Activated CD8-positive, alpha-beta memory T cell treated with anti-CD3 and anti-CD28 coated beads for 48 hours (primary cell): ENCODE results near the gene CRIP2.

Experiments
- DNase-seq, 3 experiments: peaks; one replicate each; pipeline ENCODE4 v3.0.0-alpha.2; 2020; ENCODE audit warnings: low read depth in 2 of 3, low spot score in 2 of 3

The CRIP2 gene

DNA sequence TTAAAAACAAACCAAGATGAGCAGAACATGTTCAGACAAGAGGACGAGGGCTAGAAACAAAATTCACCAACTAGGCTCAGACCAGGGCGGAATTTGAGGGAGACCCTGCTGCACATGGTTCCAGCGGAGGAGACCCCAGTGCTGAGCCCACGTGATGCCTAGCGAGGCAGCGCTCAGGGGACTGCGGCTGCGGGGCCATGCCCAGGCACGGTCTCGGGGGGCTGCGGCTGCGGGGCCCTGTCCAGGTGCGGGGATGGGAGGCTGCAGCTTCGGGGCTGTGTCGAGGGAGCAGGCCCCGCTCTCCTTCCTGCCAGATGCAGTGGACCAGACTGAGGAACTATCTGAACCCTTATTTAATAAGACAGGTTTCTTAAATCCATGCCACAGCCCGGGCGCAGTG is 12.7 kb upstream of the CRIP2 start:
- DNase-seq, result no peak

DNA sequence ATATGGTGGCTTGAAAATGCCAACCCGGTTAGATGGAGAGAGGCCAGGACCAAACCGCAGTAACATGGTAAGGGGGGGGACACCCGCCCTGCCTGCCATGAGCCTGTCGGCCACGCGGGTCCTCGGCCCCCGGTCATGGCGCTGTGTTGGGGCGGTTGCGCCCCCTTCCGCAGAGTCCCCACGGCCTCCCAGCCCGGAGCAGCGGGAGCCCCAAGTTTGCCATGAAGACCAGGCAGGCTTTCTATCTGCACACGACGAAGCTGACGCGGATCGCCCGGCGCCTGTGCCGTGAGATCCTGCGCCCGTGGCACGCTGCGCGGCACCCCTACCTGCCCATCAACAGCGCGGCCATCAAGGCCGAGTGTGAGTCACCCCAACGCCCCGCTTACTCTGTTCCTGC is 10.1 kb upstream of the CRIP2 start:
- DNase-seq, result no peak

DNA sequence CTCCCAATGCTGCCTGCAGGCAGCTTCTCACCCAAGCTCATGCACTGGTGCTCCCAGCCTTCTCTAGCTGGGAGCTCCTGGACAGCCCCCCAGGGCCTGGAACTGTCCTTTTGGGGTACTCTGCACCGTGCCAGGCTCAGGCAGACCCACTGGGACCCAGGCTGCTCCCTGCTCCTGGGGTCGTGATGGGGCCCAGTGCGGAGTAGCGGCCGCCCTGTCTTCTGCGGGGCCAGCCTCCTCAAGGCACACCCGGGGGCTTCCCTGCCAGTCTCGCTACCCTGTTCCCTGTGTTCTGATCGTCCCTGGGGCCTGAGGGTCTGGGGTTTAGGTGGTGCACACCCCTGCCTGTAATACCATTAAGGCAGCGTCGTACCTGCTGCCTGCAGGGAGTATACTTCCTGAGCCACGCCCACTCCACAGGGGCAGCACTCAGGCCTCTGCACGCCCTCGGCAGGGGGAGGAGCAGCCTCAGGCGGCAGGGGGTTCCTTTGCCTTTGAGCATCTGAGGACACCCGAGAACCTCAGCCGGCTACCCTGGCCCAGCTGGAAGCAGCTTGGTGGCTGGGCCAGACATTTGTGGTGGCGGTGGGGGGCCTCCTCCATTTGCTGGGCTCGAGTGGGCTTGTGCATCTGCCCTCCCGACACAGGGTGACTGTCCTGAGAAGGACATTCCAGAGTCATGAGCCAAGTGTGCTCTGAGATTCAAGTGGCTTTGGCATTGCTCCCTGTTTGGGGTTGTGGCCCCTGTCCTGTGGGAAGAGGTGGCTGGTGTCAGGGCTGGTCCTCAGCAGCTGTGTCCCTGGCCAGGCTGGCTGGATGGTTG is 9.2 kb upstream of the CRIP2 start:
- DNase-seq, result no peak

DNA sequence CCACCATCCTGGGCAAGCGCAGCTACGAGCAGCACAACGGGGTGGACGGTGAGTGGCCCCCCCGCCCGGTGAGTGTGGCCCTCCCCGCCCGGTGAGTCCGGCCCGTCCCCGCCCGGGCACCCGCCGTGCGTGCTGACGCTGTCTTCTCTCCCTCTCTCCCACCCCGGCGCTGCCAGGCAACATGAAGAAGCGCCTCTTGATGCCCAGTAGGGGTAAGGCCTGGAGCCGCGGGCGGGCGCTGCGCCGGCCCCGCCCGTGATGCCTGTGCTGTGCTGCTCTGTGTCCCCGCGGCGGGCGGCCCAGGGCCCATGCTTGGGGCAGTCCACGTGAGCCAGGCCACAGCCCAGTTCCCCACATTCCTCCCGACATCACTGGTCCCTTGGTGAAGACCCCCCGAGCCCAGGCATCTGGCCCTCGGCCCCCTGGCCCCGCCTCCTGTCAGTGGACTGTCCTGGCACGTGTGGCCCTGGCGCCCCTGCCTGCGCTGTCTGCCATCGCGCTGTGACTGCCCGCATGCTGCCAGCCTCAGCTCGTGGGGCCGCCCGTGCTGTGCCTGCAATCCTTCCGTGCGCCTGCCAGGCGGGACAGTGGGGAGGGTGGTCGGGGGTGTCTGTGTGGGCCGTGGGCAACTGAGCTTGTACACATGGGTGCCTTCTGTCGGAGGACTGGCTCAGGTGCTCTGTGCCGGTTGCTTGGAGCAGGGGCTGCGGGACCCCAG is 7.9 kb upstream of the CRIP2 start:
- no peak for DNase-seq

DNA sequence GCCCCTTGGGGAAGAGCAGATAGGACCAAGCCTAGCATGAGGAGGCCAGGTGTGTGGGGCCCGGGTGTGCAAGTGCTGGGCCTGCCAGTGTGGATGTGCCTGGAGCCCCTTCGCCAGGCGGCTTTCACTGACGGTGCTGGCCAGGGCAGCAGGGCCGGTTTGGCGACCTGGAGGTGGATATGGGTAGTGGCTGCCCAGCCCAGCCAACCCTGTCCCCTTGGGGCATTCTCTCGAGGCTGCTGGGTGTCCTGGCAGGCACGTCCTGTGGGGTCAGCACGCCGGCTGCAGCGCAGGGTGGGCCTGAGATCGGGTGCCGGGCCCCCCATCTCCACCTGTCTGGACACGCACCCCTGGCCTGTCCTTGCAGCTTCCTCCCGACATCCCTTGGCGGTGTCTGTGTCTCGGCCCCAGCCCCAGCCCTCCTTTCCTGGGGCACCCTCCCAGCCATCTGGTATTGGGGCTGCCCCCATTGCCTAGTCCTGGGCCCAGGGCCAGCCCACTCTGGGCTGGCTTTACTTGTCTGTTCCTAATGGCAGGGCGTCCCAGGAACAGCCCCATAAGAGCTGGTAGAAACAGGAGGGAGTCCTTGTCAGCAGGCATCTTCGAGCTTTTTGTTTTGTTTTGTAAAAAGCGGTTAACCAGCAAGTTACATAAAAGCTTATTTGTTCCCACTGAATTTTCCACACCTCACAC is 7.2 kb upstream of the CRIP2 start:
- DNase-seq, result no peak

DNA sequence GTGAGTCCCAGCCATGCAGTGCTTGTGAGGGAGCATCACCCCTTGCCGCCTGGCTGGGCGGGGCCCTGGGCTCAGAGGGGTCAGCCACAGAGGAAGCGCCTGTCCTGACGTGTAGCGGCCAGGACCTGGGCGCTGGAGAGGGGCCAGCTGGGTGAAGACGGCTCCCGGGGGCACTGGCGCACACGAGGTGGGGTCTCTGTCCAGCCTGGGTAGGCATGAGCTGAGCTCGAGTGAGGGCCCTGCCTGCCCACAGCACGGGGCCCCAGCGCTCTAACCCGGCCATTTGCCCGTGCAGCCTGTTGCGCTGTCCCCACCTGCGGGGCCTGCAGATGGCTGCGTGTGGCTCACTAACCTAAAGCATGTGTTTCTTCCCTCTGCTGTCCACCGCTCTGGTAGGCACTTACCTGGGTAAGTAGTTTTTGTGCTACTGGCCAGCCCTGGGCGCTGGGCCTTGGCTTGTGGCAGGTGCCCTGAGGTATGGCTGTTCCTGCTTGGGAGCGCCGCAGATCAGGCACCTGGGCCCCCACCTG is 6.6 kb upstream of the CRIP2 start:
- no peak for DNase-seq

DNA sequence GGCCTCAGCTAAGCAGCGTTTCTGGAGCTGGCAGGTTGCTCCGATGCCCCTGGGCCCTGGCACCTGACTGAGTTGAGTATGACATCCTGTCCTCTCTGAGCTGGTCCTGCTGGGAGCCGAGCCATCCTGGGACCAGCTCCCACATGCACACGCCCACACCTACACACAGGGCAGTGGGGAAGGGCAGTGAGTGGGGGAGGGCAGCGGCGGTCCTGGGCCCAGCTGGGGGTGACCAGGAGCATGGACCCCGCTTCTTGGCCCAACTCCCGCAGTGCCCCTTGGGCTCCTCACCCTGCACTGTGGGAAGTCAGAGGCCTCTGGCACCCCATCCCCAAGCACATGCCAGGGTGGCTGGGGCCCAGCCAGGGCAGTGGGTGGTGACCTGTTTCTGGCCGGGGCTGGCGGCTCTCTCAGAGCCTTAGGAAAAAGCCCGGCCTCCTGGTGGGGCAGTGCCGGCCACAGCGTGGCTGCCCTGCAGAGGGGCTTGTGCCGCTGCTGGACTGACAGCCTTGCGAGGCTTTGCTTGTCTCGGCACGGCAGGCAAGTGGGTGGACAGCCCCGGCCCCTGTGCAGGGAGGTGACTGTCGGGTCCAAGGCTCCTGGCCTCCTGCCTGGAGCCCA is 5.9 kb upstream of the CRIP2 start:
- no peak for DNase-seq

DNA sequence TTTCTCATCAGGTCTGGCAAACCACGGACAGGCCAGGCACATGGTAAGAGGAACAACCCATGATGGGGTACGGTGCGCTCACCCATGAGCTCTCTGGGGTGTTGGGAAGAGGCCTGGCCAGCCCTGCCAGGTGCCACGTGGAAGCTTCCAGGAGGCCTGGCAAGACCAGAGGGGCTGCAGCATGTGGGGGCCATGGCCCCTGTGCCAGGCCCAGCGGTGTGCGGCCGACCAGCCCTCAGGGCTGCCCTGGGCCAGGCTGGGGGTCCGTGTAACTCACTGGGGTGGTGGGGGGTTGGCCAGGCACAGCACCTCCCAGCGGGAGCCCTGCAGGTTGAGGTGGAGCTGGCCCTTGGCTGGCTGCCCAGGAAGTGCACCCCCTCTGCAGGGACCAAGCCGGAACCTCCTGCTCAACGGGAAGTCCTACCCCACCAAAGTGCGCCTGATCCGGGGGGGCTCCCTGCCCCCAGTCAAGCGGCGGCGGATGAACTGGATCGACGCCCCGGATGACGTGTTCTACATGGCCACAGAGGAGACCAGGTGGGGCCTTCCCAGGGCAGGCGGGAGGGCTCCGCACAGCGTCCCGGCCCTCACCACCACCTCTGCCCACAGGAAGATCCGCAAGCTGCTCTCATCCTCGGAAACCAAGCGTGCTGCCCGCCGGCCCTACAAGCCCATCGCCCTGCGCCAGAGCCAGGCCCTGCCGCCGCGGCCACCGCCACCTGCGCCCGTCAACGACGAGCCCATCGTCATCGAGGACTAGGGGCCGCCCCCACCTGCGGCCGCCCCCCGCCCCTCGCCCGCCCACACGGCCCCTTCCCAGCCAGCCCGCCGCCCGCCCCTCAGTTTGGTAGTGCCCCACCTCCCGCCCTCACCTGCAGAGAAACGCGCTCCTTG is 4.9 kb upstream of the CRIP2 start:
- no peak for DNase-seq

DNA sequence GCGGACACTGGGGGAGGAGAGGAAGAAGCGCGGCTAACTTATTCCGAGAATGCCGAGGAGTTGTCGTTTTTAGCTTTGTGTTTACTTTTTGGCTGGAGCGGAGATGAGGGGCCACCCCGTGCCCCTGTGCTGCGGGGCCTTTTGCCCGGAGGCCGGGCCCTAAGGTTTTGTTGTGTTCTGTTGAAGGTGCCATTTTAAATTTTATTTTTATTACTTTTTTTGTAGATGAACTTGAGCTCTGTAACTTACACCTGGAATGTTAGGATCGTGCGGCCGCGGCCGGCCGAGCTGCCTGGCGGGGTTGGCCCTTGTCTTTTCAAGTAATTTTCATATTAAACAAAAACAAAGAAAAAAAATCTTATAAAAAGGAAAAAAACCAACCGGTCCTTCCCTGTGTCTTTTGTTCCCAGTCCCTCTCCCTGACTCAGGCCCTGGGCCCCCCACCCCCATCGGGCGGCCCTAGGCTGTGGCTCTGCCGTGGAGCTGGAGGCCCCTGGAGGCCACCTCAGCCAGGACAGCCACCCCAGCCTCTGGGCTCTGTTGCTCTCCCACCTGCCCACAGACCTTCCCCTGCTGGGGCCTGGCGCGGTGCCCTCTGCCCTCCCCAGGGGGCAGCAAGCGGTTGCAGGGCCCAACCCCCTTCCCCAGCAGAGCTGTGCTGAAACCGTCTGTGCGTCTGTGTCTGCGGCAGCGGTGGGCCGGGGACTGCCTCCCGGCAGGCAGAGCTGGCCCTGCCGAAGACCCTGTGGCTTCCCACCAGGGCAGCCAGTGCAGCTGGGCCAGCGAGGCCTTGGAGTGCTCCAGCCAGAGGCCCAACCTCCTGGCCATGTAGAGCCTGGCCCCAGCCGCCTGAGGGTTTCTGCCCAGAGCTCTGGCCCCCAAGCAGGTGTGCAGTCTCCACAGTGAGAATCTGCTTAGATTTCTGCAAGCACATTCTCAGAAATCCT is 4.0 kb upstream of the CRIP2 start:
- no peak for DNase-seq

DNA sequence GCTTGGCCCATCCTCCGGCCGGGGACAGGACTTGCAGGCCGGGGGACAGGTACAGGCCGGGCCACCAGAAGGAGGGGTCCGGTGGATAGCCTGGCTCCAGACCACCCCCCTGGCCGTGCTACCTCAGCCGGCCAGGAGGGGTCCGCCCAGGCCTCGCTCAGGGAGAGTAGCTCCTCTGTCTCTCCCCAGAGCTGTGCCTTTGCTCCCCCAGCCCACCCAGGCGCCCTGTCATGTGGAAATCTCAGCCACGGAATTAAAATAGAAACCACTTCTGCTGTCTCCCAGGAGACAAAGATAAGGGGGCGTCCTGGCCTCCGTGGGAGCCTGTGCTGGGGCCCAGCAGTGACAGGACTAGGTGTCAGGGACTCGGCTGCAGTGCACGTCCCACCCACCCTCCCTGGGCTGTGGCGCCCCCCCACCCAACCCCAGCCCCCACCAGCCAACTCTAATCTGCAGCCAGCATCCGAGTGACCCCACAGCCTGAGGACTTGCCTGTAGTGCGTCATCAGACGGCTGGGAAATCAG is 3.3 kb upstream of the CRIP2 start:
- no peak for DNase-seq

DNA sequence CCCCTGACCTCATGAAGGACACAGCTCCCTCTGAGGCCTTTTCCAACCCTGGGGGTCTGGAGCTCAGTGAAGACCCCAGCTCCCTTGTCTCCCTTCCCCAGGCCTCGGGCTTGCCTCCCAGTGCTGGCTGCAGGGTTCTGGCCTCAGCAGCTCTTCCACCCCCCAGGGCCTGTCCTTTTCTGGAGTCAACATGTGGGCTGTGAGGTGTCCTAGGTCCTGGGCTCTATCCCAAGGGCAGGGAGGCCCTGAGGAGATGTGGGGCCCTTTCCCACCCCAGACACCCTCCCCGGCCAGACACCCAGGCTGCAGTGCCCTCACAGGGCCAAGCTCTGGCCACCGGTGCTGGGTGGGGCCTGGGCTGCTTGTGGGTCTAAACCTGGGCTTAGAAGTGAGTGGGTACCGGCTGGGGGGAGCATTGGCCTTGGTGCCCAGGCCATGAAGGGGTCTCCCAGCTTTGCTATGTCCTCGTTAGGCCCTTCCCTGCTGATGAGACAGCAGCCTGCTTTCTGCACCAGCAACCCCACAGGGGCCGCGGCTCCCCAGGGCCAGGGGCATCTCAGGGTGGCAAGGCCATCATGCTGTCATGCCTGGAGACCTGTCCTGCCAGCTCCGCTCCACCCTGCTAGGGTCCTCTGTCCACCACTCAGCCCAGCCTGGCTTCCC is 2.7 kb upstream of the CRIP2 start:
- DNase-seq, result no peak

DNA sequence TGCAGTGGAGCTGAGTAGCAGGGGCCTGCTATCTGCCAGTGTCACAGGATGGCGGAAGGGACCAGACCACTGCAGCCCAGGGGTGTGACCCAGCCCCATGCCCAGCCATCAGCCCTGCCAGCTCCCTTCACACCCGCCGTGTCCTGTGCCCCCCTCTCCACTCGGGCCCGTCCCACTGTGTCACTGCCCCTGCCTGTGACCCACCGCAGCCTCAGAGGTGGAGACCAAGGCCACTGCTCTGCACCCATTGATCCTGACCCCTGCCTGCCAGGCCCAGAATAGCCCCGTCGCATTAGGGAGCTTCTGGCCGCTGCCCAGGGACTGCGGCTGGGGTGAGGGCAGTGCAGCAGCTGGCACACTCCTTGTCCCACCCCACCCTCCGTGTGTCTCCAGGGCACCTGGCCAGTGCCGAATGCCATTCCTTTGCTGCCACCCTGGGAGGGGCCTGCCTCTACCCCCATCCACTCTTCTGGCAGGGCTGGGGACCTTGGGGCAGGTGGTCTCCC is 2.1 kb upstream of the CRIP2 start:
- DNase-seq, result no peak

DNA sequence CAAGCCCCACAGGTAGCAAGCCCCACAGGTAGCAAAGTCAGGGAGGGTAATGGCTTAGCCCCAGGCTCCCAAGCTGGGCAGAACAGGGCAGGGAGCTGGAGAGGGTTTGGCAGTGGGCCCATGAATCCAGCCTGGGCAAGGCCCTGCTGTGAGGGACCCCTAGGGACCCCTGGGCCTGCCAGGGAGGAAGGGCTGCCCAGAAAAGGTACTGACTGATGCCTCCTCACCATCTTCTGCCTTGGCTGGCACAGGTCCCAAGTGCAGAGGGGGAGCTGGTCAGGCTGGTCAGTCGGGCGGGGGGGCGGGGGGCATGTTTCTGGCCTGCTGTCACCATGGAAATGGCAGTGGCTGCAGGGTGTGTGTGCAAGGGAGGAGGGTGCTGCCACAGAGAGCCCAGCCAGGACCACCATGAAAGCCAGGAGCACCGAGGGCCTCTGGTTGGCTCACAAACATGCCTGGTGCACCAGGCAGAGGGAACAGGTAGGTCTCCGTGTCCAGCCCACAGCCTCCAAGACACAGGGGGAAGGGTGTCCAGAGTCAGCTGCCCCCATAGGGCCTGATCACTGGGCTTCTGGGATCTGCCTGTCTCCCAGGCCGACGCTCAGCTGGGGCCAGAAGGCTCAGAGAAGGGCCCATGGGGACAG is 1.5 kb upstream of the CRIP2 start:
- no peak for DNase-seq

DNA sequence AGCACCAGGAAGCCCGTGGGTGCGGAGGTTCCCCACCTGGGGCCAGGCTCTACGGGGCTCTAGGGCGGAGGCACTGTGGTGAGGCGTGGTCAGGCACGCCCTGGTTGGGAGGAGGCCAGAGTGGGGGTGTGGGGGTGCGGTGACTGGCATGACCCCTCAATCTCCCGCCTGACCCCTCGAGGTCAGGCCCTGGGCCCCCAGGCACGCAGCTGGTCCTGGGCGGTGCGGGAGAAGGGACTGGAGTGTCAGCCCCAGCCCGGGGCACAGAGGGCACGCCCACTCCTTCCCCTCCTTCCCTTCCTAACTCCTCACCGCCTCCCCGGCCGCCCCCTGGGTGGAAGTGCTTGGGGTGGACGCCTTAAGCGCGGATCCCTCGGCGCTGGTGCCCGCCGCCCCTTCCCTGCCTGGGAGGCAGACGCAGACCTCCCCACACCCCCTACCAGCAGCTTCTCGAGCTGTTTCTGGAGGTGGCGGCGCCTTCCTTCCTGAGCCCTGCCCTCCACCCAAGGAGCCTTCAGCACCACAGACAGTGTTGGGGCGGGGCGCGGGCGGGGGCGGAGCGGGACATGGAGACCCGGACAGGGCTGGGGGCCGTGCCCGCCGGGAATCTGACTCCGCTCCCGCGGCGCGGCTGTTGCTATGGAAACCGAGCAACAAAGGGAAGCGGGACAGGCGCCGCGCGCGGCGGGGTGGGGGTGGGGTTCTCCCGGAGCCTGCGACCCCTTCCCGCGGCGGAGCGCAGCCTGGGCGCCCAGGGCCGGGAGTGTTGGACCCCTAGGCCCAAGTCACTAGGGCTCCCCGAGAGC is 741 bp upstream of the CRIP2 start:
- DNase-seq, result no peak

DNA sequence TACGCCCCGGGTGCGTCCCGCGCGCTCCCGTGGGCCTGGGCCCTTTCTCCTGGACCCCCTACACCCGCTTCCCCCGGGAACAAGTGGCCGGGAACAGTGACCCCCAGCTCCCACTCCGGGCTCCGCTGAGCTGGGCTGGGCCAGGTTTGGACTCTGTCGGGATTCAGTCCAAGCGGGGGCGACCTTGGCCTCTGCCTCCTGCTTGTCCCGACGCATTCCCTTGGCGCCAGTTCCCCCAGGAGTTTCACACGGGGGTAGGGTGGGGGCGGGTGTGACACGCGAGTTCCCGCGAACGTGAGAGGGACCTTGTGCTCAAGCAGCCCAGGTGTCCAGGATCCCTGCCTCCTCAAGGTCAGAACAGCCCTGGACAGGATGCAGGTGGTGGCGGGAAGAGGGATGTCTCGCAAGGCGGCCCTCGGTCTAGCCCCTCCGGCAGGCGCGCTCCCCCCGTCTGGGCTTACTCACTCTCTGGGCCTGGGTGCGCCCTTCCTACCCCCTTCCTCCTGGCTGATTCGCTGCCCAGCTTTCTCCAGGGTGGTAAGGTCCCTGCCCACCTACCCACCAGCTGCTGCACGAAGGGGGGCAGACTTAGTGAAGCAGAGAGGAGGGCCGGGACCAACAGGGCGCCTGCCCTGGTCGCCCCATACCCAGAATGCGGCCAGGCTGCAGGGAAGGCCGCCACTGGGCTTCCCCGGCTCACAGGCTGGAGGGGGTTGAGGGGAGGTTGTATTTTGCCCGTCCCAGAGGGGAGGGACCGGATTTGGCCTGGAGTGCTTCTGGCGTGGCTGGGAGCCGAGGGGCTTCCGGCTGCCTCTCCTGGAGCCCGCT is 862 bp downstream of the CRIP2 start:
- DNase-seq, result no peak
